ENCODE data around the gene SEMA4D.

The SEMA4D gene

GRCh38 chr9:89408628-89409101 lies 89.2 kb downstream of the SEMA4D start:
- DNase-seq, result no peak

DNA sequence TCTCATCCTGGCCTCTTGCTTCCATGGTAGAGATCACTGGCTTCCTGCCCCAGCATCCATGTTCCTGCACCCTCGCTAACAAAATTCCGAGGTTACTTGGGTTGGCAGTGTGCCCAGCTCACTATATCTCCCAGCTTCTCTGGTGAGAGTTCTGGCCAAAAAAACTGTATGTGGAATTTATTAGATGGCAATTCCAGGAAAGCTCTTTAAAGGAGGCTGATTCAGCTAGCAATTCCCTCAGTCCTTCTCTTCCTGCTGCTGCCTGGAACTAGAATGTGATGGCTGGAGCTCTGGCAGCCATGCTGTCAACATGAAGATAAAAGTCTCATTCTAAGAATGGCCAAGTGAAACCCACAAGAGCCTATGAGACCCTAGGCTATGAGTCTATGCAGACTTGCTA lies 90.8 kb downstream of the SEMA4D start:
- no peak for DNase-seq

- no peak for DNase-seq
Measured at GRCh38 chr9:89405826-89406225, 92.1 kb downstream of the SEMA4D start.

DNA sequence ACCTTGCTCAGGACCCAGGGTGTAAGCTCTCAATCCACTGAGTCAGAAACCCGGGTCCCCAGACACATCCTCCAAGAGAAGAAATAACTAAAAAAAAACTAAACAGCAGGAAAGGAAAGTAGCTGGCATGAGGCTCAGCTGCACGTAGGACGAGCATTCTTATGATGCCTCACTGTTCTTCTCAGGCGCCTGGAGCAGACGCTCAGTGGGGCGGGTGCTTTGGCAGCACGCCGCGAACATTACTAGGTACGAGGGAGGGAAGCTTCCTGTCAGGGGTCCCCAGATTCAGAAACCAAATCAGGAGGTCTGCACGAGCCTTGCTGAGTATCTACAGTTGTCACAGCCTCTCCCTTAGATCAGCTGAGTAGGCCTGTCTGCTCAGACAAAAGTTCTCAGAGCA lies 93.8 kb downstream of the SEMA4D start:
- DNase-seq, result no peak

DNA sequence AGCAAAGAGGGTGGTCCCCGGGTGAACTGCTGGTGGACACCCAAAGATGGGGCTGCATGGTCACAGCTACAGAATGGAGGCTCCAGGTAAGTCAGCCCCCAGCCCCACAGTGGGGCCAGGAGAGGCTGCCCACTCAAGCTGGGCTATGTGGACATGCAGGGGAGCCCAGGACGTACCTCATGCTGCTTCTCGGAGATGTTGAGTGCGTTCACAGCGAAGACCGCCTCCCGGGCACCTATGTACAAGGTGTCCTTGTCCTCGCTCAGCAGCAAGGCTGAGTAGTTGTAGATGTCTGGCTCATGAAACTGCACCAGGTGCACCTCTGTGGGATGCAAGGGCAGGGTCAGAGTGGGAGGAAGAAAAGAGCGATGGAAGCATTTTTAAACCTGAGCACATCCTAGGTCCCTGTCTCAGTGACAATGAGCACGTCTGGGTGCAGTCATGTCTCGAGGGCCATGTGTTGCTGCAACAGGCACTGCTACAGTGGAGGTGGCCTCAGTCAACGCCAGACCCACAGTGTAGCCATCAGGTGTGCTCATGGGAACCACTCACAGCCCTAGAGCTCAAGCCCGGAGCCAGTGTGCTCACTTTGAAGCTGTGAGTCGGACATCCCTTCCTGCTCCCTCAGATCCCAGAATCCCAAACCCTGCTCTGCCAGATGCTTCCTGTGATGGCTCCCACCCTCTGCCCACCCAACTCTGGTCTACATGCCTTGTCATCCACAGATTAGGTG lies 95.1 kb downstream of the SEMA4D start:
- no peak for DNase-seq

DNA sequence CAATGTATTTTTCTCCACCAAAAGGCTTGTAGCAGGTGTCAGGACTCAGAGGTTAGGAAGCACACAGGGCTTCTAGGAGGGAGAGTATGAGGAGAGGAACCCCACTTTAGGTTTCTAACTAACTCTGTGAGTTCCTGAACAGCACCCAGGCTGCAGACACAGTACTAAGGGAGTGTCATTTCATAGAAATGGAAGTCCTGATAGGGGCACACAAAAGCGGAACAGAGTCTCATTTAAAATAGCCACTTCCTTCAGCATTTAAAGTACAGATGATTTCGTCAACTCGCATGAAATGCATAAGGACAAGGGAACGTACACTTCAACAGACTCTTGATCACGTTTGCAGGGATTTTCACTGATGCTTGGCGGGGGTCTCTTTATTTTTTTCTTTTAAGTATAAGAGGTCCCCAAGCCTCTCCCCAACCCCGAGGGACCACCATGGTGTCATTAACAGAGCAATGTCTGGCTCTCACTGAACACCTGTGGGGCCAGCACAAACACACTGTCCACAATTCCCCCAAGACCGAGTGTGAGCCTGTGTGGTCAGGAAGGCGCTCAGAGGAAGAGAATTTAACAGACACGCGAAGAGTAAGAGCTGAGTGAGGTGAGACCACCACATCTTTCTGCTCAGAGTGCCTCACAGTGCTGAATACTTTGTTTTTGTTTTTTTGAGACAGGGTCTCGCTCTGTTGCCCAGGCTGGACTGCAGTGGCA lies 97.4 kb downstream of the SEMA4D start:
- DNase-seq, result no peak

DNA sequence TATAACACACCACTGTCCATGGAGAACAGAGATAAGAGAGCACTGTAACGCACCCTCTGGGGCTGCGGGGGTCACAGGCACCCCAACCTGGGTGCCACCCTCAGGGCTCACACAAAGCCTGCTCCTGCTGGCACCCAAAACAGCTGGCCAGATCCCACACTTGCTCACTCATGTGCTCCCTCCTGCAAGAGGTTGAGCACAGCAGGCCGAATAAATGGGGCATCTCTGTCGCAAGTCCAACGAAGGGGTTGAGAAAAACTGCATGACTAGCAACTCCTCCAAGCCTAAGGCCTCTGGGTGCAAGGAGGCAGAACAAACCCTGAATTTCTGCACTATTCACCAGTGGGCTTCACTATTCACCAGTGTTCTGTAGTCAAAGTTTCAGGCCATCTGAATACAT lies 99.3 kb downstream of the SEMA4D start:
- DNase-seq, result no peak

GRCh38 chr9:89397471-89397870 lies 100.4 kb downstream of the SEMA4D start:
- no peak for DNase-seq

DNA sequence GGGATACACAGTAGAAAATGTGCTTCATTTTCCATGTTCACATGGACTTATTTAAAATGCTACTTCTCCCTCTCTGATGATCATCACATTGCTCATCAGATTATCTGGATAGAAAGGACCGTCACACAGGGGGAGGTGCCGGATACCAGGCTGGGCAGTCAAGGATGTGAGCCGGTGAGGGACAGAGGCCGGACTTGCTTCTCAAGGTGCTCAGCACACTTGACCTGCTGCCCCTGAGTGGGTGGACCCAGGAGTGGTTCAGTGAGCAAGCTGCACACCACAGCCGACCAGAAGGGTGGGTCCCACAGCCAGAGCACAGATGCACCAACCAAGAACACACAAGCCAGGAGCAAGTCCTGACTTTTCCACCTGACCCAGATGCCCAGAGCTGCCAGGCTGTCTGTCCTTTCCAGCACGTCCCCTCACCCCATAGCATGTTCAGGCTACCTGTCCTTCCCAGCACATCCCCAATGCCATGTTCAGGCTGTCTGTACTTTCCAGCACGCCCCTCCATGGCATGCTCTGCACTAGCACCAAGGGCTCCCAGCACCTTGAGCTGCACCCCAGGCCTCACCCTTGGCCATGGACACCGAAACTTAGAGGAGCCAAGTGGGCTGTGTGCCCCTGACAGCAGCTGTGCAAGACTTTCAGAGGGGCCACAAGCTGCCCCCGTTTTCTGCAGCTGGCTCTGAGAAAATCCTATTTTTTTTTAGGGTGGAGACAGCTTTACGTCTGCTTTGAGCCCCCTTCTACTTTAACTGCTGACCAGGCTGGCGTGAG lies 101.8 kb downstream of the SEMA4D start:
- no peak for DNase-seq

GRCh38 chr9:89394412-89394811 lies 103.5 kb downstream of the SEMA4D start:
- DNase-seq, result no peak

GRCh38 chr9:89391585-89391984 lies 106.3 kb downstream of the SEMA4D start:
- no peak for DNase-seq

- DNase-seq, result no peak
Measured at GRCh38 chr9:89390578-89391116, 107.3 kb downstream of the SEMA4D start.

DNA sequence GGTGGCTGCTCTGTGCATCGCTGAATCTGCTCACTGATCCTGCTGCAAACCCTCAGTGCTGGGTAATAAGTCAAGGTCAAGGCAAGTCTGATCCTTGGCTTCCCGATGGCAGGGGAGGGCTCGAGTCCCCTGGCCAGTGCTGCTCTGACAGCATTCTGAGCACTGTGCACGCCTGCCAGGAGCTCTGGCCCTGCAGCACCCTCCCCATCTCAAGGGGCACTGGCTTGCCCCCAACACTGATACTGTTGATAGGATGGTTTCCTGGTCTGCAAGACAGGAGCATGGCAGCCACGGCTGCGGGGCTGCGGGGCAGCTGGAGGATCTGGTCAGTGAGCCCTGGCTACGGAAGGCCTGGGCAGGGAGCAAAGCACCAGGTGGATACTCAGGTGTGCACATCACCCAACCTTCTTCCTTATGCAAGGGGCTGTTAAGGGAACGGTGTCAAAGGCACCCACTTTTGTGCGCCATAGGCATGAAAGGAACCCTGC lies 107.8 kb downstream of the SEMA4D start:
- DNase-seq, result no peak

DNA sequence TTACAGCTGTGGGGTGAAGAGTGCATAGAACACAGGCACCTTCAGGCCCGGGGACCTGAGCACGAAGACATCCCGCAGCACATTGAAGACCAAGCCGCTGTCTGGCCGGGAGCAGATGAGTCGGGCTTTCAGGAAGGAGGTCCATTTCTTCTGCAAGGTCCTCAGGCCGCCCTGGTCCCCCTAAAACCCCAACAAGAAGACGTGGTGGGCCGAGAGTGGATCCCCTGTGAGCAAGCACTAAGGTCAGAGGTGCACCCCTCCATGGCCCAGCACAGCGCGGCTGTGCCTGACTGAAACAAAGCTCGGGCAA lies 109.1 kb downstream of the SEMA4D start:
- DNase-seq, result no peak

DNA sequence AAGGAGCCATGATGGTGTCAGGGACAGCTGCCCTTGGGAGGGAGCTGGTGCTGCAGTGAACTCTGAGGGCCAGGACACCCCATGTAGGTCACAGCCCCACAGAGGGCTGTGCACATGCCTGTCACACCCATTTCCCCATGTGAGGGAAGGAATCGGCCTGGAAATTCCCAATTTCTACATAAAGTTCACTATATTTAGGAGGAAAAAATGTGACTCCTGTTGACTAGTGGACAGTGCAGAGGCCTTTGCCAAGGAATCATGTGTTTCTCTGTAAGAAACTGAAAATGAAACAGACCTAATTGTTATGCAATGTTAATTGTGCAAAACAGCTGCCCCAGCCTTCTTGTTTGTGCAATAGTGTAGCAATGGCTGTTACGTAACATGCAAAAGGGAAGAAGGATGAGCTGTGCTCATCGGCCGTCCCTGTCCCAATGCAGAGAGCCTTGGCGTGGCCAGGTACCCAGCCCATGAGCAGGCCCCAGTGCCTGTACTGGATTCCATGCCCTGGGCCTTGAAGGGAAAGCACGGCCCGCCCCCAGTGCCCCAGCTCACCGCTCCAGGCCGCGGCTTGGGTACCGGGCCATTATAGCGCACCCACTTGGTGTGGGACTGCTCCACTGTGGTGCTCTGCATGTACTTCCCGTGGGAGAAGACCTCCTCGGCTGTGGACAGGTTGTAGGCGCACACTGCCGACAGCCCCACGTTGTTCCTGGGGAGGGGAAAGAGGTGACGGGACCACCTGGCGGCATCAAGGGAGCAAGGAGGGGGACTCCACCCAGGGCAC lies 109.6 kb downstream of the SEMA4D start:
- no peak for DNase-seq

GRCh38 chr9:89387197-89387849 lies 110.6 kb downstream of the SEMA4D start:
- DNase-seq, result no peak

DNA sequence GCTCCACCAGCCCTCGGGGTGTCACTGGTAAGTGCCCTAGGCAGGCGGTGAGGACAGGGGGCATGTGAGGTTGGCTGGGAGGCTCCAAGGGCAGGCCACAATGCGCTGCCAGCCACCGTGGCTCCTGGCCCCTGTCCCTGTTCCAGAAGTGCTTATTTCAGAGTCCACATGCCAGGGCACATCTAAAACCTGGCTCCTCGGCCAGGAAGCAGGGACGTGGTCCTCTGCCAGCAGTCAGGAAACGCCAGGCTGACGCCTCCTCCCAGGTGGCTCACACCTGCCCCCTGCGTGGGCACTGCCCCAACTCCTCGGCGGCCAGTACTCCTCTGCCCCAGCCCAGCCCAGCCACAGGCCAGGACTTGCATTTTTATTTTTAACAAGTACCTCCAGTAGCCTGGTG lies 111.1 kb downstream of the SEMA4D start:
- no peak for DNase-seq

GRCh38 chr9:89386206-89386605 lies 111.7 kb downstream of the SEMA4D start:
- DNase-seq, result no peak

DNA sequence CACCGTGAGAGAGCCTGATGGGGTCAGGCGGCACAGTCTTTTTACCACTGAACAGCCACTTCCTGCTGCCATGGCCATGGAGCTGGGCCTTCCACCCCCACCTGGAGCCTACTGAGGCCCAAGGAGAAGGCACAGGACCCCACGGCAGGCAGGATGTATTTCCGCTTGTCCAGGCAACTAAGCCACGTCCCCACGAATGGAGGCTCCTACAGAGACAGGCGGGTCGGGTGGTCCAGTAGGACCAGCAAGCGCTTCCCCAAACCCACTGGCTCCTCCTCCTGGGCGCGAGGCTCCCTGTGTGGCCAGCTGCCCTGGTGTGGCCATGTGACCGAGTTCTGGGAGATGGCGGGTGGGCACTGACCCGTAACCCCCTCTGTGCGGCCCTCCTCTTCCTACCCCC lies 113.1 kb downstream of the SEMA4D start:
- DNase-seq, result no peak

GRCh38 chr9:89383721-89384300 lies 114.1 kb downstream of the SEMA4D start:
- DNase-seq, result no peak

DNA sequence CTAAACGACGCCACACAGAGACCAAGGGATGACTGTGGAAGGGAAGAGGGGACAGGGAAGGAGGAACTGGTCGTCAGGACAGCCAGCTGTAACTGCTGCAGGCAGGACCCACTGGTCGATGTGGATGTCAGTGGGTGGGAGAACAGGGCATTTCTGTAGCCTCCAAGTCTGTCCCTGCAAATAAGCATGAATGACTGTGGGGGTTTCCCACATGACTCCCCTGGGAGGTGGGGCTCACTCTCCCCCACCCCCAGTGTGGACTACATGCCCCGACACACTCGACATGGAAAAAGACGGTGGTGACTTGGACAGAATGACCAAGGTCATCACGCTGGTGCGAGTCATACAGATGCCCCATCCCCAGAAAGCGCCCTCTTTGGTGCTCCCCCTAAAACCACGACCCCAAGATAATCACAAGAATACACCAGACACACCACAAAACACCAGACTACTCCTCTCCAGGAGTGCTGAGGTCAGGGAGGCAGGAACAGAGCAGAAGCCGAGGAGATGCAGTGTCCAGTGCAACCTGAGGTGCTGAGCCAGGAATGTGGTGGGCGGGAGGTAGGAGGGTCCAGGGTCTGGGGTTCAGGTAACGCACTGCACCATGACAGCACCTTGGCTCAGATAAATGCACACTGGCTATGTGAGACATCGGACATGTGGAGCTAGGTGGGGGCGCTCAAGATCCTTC lies 114.7 kb downstream of the SEMA4D start:
- DNase-seq, result no peak

Data from NCI-H345 (cell line).